ENCODE measurements around the gene ZNF423. TPM values are rescaled to one million over a fixed set of nuclear protein-coding genes. Genes with fewer than 3 reads are reported as not detected.

The ZNF423 gene
- total and polyA plus RNA-seq, 9 of the 15 experiments (the other 6 are each of a cell fraction or from before 2014, with no cell fraction given) = not detected

DNA sequence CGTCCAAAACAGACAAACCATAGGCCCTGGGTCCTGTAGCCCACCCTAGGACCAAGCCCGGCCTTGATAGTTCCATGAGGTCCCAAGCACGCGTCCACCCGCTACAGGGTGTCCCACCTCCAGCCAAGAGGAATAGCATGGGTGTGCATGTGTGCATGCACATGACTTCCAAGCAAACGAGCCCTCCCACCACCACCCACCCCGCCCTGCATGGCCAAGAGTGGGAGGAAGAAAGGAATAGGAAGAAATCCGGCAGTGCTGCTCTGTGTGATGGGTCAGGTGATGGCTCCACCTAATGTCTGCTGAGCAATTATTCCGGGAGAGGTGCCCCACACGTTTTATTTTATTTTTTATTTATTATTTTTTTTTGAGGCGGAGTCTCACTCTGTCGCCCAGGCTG, 184.6 kb downstream of the ZNF423 start (continued):
- TF ChIP-seq CBX8 (IDR thresholded peaks at IDR 0.05; ENCODE audit: borderline replicate concordance, extremely low read depth, low read depth, low read length, poor library complexity, severe bottlenecking) = no peak
- TF ChIP-seq PBX2 (CRISPR knock-in tag; IDR thresholded peaks at IDR 0.05; ENCODE audit: low read depth) = no peak
- TF ChIP-seq PBX2 (tag; conservative IDR thresholded peaks at IDR 0.05; ENCODE audit: low read depth) = no peak

DNA sequence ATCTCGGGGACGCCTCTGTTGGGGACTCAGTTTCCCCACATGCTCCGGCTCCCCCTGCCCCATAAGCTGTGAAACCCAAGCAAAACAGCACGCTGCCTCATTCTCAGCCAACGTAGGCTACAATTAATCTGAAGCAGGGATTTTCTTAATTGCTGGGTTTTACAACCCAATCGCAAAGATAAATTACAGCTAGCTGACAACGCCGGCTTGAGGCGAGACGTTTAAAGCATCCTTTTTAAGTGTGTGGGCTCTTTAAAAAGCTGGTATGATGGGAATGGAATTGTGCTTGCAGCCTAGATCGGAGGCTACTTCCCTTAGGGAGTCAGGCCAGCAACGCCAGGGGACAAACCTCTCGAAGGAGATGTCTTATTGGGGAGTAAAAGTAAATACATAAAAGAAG, 185.3 kb downstream of the ZNF423 start:
- H4K20me1 ChIP-seq (replicated peaks; ENCODE audit: control insufficient read depth, insufficient read depth, low read length) = no peaks in the 10 kb centered on the region
- no peaks in the 10 kb centered on the region for H3K9me1 ChIP-seq (ENCODE audit: control insufficient read depth, insufficient read depth, low read length)
- H3K9me3 ChIP-seq (replicated peaks; ENCODE audit: control insufficient read depth, insufficient read depth, low read depth, low read length) = no peaks in the 10 kb centered on the region
- under 1% methylated on average over 13 of the region's 13 CpGs for WGBS (ENCODE audit: insufficient coverage, low coverage, missing lambda C conversion rate)
- in situ Hi-C loops (cut with MboI) (no loop called here), intact Hi-C loops (cut with micrococcal nuclease) (no loop called here)
- no peak overlapping the region for H2AFZ ChIP-seq (ENCODE audit: low read depth, low read length)
- H3K4me1 ChIP-seq (replicated peaks in 1 of 2; ENCODE audit: control insufficient read depth in 2 of 2, insufficient read depth in 2 of 2, low read length in 2 of 2) = no peaks in the 10 kb centered on the region
- H3K36me3 ChIP-seq (ENCODE audit: control insufficient read depth, insufficient read depth, low read length) = no peaks in the 10 kb centered on the region
- ChIA-PET POLR2A (interaction anchor here (0.8 kb wide), 1 partner anchor 20 kb away, joined by 3 read pairs; no protein-coding TSS in a partner anchor), CTCF (ENCODE audit: low intra/inter-chr PET ratio) (no interaction called here)
- no peak overlapping the region for H3K4me2 ChIP-seq (ENCODE audit: insufficient read depth, low read length)
- BruUV-seq (replicated peaks) = no TSS peak
- FAIRE-seq (no peak), ATAC-seq (no peak), DNase-seq (ENCODE audit: extremely low read depth in 1 of 4, low spot score in 3 of 4) (no peak)
- no peak overlapping the region for H3K27ac ChIP-seq (ENCODE audit: extremely low read depth, low read depth, low read length)
- H3K79me2 ChIP-seq (ENCODE audit: control insufficient read depth, insufficient read depth, low read length) = no peaks in the 10 kb centered on the region
- no peak overlapping the region for H3K4me3 ChIP-seq
- H3K9ac ChIP-seq (ENCODE audit: insufficient read depth in 1 of 2, low read depth in 2 of 2, low read length in 2 of 2) = no peak overlapping the region
- peaks cover 6 to 55% of the 10 kb centered on the region in 2 experiments; a peak in 4 of 5 replicates for H3K27me3 ChIP-seq (ENCODE audit: control insufficient read depth in 2 of 2, insufficient read depth in 2 of 2, low read length in 2 of 2)
- TF ChIP-seq ZNF197 (CRISPR knock-in tag; IDR thresholded peaks at IDR 0.05; ENCODE audit: low read depth) = no peak
- TF ChIP-seq, protein P1, sequence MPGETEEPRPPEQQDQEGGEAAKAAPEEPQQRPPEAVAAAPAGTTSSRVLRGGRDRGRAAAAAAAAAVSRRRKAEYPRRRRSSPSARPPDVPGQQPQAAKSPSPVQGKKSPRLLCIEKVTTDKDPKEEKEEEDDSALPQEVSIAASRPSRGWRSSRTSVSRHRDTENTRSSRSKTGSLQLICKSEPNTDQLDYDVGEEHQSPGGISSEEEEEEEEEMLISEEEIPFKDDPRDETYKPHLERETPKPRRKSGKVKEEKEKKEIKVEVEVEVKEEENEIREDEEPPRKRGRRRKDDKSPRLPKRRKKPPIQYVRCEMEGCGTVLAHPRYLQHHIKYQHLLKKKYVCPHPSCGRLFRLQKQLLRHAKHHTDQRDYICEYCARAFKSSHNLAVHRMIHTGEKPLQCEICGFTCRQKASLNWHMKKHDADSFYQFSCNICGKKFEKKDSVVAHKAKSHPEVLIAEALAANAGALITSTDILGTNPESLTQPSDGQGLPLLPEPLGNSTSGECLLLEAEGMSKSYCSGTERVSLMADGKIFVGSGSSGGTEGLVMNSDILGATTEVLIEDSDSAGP (CRISPR knock-in tag; IDR thresholded peaks at IDR 0.05) = no peak
- TF ChIP-seq RBM39 (optimal IDR thresholded peaks at IDR 0.05; ENCODE audit: low read depth, low read length) = no peak
- no peak for TF ChIP-seq CBX5 (IDR thresholded peaks at IDR 0.05; ENCODE audit: borderline replicate concordance, low read depth)
- no peak for TF ChIP-seq TAF15 (IDR thresholded peaks at IDR 0.05; ENCODE audit: low read depth, low read length)
- no peak for TF ChIP-seq ATF2 (CRISPR knock-in tag; IDR thresholded peaks at IDR 0.05)
- no peak for TF ChIP-seq E2F3 (CRISPR knock-in tag; IDR thresholded peaks at IDR 0.05)
- TF ChIP-seq FOXP1 (CRISPR knock-in tag; IDR thresholded peaks at IDR 0.05) = no peak
- TF ChIP-seq FOXP4 (CRISPR knock-in tag; IDR thresholded peaks at IDR 0.05; ENCODE audit: borderline replicate concordance) = no peak
